ENCODE data around the gene UTS2R. TPM values are rescaled to one million over a fixed set of nuclear protein-coding genes. Genes with fewer than 3 reads are reported as not detected.

The UTS2R gene
- total RNA-seq, 1 experiment from 2014 or later, result 0.46 TPM

DNA sequence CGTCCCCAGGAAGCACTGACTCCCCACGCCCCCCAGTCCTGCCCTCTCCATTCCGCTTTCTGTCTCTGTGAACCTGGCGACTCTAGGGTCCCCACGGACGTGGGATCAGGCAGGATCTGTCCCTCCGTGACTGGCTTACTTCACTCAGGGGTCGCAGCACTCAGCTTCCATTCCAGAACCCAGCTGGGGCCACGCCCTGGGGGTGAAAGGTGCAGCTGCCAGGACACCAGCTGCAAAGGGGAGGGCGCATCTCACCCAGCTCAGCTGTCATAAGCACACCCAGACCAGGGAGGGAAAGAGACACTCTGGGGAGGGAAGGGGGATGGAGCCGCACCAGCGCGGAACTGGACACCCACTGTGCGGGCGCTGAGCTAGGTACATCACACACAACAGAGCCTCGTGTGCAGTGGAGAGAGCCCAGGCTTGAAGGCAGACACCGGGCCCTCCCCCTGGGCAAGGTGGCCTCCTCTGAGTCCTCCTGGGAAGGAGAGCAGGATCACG lies 28.1 kb downstream of the UTS2R start:
- Mint-ChIP-seq H3K27me3 (ENCODE audit: low read depth) (no peaks in the 10 kb centered on the region), H3K36me3 (peaks cover 9% of the 10 kb centered on the region), H3K9me3 (no peaks in the 10 kb centered on the region), H3K4me3 (no peak overlapping the region), H3K27ac (no peak overlapping the region; the same call in 1 of the 2 replicates), H3K4me1 (no peaks in the 10 kb centered on the region)
- TF ChIP-seq USF1 (CRISPR knock-in tag; IDR thresholded peaks at IDR 0.05), result no peak
- no peak for TF ChIP-seq JUN (CRISPR knock-in tag; IDR thresholded peaks at IDR 0.05)
- TF ChIP-seq, protein P1, sequence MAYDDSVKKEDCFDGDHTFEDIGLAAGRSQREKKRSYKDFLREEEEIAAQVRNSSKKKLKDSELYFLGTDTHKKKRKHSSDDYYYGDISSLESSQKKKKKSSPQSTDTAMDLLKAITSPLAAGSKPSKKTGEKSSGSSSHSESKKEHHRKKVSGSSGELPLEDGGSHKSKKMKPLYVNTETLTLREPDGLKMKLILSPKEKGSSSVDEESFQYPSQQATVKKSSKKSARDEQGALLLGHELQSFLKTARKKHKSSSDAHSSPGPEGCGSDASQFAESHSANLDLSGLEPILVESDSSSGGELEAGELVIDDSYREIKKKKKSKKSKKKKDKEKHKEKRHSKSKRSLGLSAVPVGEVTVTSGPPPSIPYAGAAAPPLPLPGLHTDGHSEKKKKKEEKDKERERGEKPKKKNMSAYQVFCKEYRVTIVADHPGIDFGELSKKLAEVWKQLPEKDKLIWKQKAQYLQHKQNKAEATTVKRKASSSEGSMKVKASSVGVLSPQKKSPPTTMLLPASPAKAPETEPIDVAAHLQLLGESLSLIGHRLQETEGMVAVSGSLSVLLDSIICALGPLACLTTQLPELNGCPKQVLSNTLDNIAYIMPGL (CRISPR knock-in tag; IDR thresholded peaks at IDR 0.05), result no peak
- TF ChIP-seq, protein P2, sequence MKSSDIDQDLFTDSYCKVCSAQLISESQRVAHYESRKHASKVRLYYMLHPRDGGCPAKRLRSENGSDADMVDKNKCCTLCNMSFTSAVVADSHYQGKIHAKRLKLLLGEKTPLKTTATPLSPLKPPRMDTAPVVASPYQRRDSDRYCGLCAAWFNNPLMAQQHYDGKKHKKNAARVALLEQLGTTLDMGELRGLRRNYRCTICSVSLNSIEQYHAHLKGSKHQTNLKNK (CRISPR knock-in tag; IDR thresholded peaks at IDR 0.05), result no peak
- no peak for DNase-seq (ENCODE audit: low spot score)
- no peak for ATAC-seq
- CTCF ChIA-PET, result interaction anchor here (1.0 kb wide), 1 partner anchor 24 kb away, joined by 3 read pairs; no protein-coding TSS in a partner anchor
- POLR2A ChIA-PET, result no interaction called here

- Mint-ChIP-seq H3K4me3 (no peak overlapping the region), H3K9me3 (no peaks in the 10 kb centered on the region), H3K27me3 (ENCODE audit: low read depth) (no peaks in the 10 kb centered on the region), H3K4me1 (no peaks in the 10 kb centered on the region), H3K36me3 (peaks cover 9% of the 10 kb centered on the region), H3K27ac (no peak overlapping the region)
- TF ChIP-seq, protein P3, sequence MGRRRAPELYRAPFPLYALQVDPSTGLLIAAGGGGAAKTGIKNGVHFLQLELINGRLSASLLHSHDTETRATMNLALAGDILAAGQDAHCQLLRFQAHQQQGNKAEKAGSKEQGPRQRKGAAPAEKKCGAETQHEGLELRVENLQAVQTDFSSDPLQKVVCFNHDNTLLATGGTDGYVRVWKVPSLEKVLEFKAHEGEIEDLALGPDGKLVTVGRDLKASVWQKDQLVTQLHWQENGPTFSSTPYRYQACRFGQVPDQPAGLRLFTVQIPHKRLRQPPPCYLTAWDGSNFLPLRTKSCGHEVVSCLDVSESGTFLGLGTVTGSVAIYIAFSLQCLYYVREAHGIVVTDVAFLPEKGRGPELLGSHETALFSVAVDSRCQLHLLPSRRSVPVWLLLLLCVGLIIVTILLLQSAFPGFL (CRISPR knock-in tag; IDR thresholded peaks at IDR 0.05; ENCODE audit: borderline replicate concordance), result no peak
- no peak for TF ChIP-seq ZNF219 (CRISPR knock-in tag; IDR thresholded peaks at IDR 0.05; ENCODE audit: borderline replicate concordance)
- no peak for TF ChIP-seq NFE2L1 (CRISPR knock-in tag; IDR thresholded peaks at IDR 0.05)
- no peak for ATAC-seq
- no peak for DNase-seq (ENCODE audit: low spot score)
- ChIA-PET POLR2A (interaction anchor here (0.6 kb wide), 1 partner anchor 26 kb away, joined by 3 read pairs; no protein-coding TSS in a partner anchor), CTCF (interaction anchor here (1.0 kb wide), 1 partner anchor 24 kb away, joined by 3 read pairs; no protein-coding TSS in a partner anchor)
Measured at GRCh38 chr17:82400206-82400605, 28.6 kb downstream of the UTS2R start.

DNA sequence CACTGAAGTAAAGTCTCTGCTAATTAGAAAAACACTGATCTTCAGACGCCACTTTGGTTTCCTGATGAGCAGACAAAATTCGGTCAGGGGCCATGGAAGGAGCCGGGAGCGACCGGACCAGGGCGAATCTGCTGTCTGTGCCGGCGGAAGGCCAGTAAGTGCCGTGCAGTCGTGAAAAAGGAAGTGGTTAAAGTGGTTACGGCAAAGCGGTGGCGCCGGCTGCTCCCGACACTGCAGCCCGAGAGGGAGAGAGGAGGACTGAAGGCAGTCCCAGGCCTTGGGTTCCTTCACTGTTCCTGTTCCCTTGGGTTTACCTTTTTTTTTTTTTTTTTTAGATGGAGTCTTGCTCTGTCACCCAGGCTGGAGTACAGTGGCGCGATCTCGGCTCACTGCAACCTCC lies 29.3 kb downstream of the UTS2R start:
- POLR2A ChIA-PET, result no interaction called here
- peak overlapping the region; percentile 78; the same call in 1 of the 2 replicates for H3K27ac Mint-ChIP-seq
- H3K27me3 Mint-ChIP-seq (ENCODE audit: low read depth), result no peaks in the 10 kb centered on the region
- CTCF ChIA-PET, result no interaction called here
- no peak for ATAC-seq
- TF ChIP-seq HMGA2 (CRISPR knock-in tag; IDR thresholded peaks at IDR 0.05), result no peak
- TF ChIP-seq ZNF671 (CRISPR knock-in tag; IDR thresholded peaks at IDR 0.05), result no peak
- no peak for TF ChIP-seq EMX1 (CRISPR knock-in tag; IDR thresholded peaks at IDR 0.05)
- TF ChIP-seq JUN (CRISPR knock-in tag; IDR thresholded peaks at IDR 0.05), result no peak
- no peak for TF ChIP-seq ESRRA (CRISPR knock-in tag; IDR thresholded peaks at IDR 0.05; ENCODE audit: borderline replicate concordance)
- no peak for TF ChIP-seq SMAD4 (CRISPR knock-in tag; IDR thresholded peaks at IDR 0.05)
- no peak for TF ChIP-seq E2F4 (CRISPR knock-in tag; IDR thresholded peaks at IDR 0.05; ENCODE audit: borderline replicate concordance, low read depth)
- TF ChIP-seq E2F5 (CRISPR knock-in tag; IDR thresholded peaks at IDR 0.05), result no peak
- H3K36me3 Mint-ChIP-seq, result peaks cover 11% of the 10 kb centered on the region
- H3K4me3 Mint-ChIP-seq, result no peak overlapping the region
- H3K4me1 Mint-ChIP-seq, result no peaks in the 10 kb centered on the region
- DNase-seq (ENCODE audit: low spot score), result no peak
- H3K9me3 Mint-ChIP-seq, result no peaks in the 10 kb centered on the region

Data from WTC11 (cell line).